Ishikawa (cell line): ENCODE data around the gene LRRC8E.

Experiments used
- CEBPB ChIP-seq: IDR thresholded peaks from 2 replicates; pipeline ENCODE4 v1.6.1; 2012
- CREB1 ChIP-seq: IDR thresholded peaks from 2 replicates; pipeline ENCODE4 v1.6.1; 2012; ENCODE audit warnings: low read depth
- EGR1 ChIP-seq: IDR thresholded peaks from 2 replicates; pipeline ENCODE4 v1.6.1; 2012
- EP300 ChIP-seq: IDR thresholded peaks from 2 replicates; pipeline ENCODE4 v1.6.1; 2012; ENCODE audit warnings: borderline replicate concordance
- FOXM1 ChIP-seq: IDR thresholded peaks from 2 replicates; pipeline ENCODE4 v1.6.1; 2012; ENCODE audit warnings: low read depth, borderline replicate concordance
- NFIC ChIP-seq: IDR thresholded peaks from 2 replicates; pipeline ENCODE4 v1.6.1; 2012
- RAD21 ChIP-seq: IDR thresholded peaks from 2 replicates; pipeline ENCODE4 v1.6.1; 2012; ENCODE audit warnings: low read depth
- TAF1 ChIP-seq: IDR thresholded peaks from 2 replicates; pipeline ENCODE4 v1.6.1; 2012; ENCODE audit warnings: low read depth, mild to moderate bottlenecking
- TCF12 ChIP-seq: IDR thresholded peaks from 2 replicates; pipeline ENCODE4 v1.6.1; 2012; ENCODE audit warnings: low read depth
- TEAD4 ChIP-seq: IDR thresholded peaks from 2 replicates; pipeline ENCODE4 v1.6.1; 2012
- YY1 ChIP-seq: IDR thresholded peaks from 2 replicates; pipeline ENCODE4 v1.6.1; 2012; ENCODE audit warnings: low read depth
- ZBTB7A ChIP-seq: IDR thresholded peaks from 2 replicates; pipeline ENCODE4 v1.6.1; 2012; ENCODE audit warnings: low read depth
- TF ChIP-seq, protein P1 (sequence below): IDR thresholded peaks from 2 replicates; pipeline ENCODE4 v1.6.1; 2012
- TF ChIP-seq, protein P2 (sequence below): IDR thresholded peaks from 2 replicates; pipeline ENCODE4 v1.6.1; 2012
- TF ChIP-seq, protein P3 (sequence below): IDR thresholded peaks from 2 replicates; pipeline ENCODE4 v1.6.1; 2012; ENCODE audit warnings: low read depth, mild to moderate bottlenecking

LRRC8E gene

DNA sequence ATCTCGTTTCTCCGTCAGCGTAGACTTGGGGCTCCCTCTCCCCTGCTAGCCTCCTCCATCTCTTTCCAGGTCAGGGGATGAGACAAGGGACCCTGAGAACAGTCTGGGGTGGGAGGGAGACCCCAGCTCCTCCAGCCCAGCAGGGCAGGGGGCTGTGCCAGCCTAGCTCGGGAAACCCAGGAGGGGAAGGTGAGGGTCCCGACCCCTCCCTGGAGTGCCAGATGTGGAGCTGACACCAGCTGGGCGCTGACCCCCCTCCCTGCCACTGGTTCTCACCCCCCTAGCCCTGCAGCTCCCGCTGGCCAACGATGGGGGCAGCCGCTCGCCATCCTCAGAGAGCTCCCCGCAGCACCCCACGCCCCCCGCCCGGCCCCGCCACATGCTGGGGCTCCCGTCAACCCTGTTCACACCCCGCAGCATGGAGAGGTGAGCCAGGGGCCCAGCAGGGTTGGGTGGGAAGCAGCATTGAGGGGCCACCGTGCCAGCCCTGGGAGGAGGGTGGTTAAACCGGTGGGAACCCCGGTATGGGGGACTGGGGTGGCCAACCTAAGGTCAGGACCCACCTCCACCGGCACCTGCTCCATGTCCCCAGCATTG is 21.3 kb downstream of the LRRC8E start:
- no peak for TF ChIP-seq CREB1
- no peak for TF ChIP-seq TAF1
- TF ChIP-seq EGR1: no peak
- no peak for TF ChIP-seq RAD21
- TF ChIP-seq, protein P1, sequence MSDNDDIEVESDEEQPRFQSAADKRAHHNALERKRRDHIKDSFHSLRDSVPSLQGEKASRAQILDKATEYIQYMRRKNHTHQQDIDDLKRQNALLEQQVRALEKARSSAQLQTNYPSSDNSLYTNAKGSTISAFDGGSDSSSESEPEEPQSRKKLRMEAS: no peak
- TF ChIP-seq FOXM1: no peak
- TF ChIP-seq NFIC: no peak
- no peak for TF ChIP-seq CEBPB
- no peak for TF ChIP-seq ZBTB7A
- TF ChIP-seq, protein P2, sequence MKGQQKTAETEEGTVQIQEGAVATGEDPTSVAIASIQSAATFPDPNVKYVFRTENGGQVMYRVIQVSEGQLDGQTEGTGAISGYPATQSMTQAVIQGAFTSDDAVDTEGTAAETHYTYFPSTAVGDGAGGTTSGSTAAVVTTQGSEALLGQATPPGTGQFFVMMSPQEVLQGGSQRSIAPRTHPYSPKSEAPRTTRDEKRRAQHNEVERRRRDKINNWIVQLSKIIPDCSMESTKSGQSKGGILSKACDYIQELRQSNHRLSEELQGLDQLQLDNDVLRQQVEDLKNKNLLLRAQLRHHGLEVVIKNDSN: no peak
- TF ChIP-seq TEAD4: no peak
- TF ChIP-seq TCF12: no peak
- TF ChIP-seq, protein P3, sequence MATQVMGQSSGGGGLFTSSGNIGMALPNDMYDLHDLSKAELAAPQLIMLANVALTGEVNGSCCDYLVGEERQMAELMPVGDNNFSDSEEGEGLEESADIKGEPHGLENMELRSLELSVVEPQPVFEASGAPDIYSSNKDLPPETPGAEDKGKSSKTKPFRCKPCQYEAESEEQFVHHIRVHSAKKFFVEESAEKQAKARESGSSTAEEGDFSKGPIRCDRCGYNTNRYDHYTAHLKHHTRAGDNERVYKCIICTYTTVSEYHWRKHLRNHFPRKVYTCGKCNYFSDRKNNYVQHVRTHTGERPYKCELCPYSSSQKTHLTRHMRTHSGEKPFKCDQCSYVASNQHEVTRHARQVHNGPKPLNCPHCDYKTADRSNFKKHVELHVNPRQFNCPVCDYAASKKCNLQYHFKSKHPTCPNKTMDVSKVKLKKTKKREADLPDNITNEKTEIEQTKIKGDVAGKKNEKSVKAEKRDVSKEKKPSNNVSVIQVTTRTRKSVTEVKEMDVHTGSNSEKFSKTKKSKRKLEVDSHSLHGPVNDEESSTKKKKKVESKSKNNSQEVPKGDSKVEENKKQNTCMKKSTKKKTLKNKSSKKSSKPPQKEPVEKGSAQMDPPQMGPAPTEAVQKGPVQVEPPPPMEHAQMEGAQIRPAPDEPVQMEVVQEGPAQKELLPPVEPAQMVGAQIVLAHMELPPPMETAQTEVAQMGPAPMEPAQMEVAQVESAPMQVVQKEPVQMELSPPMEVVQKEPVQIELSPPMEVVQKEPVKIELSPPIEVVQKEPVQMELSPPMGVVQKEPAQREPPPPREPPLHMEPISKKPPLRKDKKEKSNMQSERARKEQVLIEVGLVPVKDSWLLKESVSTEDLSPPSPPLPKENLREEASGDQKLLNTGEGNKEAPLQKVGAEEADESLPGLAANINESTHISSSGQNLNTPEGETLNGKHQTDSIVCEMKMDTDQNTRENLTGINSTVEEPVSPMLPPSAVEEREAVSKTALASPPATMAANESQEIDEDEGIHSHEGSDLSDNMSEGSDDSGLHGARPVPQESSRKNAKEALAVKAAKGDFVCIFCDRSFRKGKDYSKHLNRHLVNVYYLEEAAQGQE: no peak
- no peak for TF ChIP-seq YY1
- TF ChIP-seq EP300: no peak

DNA sequence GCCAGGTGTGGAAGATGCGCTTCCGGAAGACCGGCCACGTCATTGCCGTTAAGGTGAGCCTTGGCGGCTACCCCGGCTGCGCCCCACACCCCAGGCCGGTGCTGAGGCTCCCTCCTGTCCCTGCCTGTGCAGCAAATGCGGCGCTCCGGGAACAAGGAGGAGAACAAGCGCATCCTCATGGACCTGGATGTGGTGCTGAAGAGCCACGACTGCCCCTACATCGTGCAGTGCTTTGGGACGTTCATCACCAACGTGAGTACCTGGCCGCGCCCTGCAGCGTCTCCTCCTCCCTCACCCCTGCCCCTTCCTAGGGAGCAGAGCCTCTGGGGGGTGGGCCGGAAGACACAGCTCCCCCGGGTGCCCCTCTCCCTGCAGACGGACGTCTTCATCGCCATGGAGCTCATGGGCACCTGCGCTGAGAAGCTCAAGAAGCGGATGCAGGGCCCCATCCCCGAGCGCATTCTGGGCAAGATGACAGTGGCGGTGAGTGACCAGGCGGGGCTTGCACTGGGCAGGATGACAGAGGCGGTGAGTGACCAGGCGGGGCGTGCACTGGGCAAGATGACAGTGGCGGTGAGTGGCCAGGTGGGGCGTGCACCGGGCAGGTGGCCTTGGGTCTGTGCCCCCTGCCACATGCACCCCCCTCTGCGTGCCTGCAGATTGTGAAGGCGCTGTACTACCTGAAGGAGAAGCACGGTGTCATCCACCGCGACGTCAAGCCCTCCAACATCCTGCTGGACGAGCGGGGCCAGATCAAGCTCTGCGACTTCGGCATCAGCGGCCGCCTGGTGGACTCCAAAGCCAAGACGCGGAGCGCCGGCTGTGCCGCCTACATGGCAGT is 22.2 kb downstream of the LRRC8E start:
- TF ChIP-seq, protein P3: no peak
- TF ChIP-seq EGR1: no peak
- no peak for TF ChIP-seq TAF1
- no peak for TF ChIP-seq NFIC
- TF ChIP-seq CREB1: no peak
- TF ChIP-seq, protein P1: no peak
- no peak for TF ChIP-seq FOXM1
- no peak for TF ChIP-seq EP300
- TF ChIP-seq, protein P2: no peak
- TF ChIP-seq YY1: no peak
- TF ChIP-seq TCF12: no peak
- no peak for TF ChIP-seq CEBPB
- no peak for TF ChIP-seq ZBTB7A
- TF ChIP-seq RAD21: no peak
- TF ChIP-seq TEAD4: no peak

DNA sequence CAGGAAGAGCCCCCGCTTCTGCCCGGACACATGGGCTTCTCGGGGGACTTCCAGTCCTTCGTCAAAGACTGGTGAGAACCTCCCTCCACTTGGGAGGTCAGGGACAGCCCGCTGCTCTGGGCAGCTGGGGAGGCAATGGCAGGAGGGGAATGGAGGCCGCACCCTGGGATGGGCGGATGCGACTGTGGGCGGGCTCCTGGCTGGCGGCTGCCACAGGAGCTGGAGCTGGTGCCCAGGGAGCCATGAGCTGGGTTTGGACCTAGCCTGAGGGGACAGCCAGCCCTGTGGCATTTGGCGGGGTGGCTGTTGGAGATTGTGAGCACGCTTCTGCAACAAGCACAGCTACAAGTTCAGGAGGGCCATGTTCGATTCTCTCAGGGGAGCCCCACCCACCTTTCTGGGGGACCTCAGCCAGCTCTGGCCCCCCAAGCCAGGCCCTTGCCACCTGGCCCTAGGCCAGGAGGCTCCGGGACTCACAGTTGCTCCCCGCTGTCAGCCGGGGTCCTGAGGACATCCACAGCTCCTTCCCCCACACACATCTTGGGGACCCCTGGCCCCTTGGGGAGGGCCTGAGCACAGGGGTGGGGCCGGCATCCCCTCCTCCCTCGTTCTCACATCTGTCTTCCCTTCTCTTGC is 23.3 kb downstream of the LRRC8E start:
- TF ChIP-seq TAF1 (no peak), FOXM1 (no peak), RAD21 (no peak), ZBTB7A (no peak), EGR1 (no peak), CEBPB (no peak), EP300 (no peak), YY1 (no peak), TCF12 (no peak), TEAD4 (no peak), NFIC (no peak), CREB1 (no peak)
- TF ChIP-seq, protein P2: no peak
- TF ChIP-seq, protein P1: no peak
- TF ChIP-seq, protein P3: no peak
